ENCODE measurements around the gene UBN1. TPM values are rescaled to one million over a fixed set of nuclear protein-coding genes. Genes with fewer than 3 reads are reported as not detected.

Gene UBN1
- total RNA-seq, 1 donor from 2014 or later: 42.1 TPM

DNA sequence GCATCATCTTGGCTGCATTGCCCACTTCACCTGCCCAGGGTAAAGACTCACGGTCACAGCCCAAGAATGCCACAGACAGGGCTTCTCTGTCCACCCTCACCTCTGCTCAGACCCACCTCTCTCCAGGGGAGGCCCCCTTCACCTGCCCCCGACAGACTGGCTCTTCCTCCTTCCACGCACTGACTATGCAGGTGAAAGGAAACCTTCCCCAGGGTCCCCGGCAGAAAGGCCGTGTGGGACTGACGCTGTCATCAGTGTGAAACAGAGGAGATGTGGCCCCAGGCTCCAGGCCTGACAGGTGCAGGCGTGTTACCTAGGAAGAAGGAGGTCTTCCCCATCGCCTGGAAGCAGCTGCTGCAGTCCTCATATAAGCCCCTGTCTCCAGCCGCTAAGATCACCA is 35.5 kb upstream of the UBN1 start:
- intact Hi-C loops (cut with DNase I): no loop called here
- ATAC-seq (ENCODE audit: poor library complexity) (no peak), DNase-seq (no peak)

DNA sequence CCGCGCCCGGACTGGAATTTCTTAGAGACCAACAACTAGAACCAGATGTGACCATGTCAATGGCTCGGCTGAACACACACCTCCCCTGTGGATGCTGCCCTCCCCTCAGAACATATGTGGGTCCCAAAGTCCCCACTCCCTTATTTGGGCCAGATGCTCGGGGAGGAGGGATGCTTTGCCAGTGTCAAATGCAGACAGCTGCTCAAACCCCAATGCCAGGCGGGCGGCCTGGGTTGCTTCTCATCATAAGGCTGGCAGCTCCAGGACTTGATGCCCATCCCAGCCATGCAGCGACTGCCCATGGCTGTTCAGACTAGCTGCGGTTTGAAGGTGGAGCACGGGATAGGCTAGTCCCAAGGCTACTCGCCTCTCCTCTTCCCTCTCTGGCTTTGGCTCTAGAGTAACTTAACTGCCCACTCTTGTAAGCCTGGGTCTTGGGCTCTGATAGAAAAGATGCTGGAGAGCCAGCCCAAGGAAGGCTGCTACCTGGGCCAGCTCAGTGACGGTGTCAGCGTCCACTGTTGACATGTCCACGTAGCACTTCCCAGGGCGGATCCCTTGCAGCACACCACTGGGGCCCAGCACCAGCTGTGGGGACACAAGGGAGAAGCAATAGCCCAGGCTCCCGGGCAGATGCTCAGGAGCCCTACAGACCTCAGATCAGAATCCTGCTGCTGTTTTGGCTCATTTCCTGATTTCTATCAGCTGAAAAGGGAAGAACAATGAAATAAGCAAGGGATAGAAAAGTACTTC is 33.9 kb upstream of the UBN1 start:
- no peak for DNase-seq
- peak; percentile 45 for ATAC-seq (ENCODE audit: poor library complexity)
- intact Hi-C loops (cut with DNase I): no loop called here

DNA sequence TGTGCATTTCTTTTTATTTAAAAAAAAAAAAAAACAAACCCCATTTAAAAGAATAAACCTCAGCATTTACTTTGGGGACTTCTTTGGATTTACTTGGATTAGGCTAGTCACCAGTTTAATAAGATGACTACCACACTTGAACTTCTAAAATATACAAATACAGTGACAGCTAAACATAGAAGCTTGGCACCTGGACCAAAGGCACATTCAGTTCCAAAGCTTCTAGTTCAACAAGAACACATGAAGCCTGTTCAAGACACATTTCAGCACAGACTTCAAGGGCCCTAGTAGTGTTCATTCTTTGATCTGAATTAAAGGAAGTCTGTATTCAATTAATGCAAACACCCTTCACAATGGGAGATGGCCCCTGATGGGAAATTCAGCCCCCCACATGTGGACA is 33.2 kb upstream of the UBN1 start:
- peak; percentile 87 for ATAC-seq (ENCODE audit: poor library complexity)
- DNase-seq: no peak
- intact Hi-C loops (cut with DNase I): no loop called here

DNA sequence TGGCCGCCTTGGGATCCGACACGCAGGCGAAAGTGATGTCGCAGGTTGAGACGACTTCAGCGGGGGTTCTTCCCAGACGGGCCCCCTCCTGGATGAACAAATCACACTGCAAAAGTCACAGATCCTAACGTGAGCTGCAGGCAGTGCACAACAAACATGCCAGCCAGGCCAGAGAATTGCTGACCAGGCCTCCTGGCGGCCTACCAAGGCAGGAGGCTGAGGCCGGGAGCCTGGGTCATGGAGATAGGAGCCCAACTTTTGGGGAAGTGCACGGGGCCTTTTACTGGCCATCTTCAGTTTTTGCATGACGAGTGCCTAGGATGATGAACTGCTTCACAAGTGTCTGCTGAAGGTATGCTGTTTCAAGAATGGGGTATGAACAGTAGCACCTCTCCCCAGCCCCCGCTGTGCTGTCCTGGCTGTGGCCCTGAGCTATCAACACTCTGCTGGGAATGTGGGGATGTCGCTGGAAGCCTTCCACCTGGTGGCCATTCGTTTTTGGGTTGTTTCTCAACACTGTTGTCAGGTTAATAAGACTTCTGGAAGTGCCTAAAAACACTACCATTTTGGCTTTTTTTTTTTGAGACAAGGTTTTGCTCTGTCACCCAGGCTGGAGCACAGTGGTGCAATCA is 32.6 kb upstream of the UBN1 start:
- intact Hi-C loops (cut with DNase I): no loop called here
- peak; percentile 78 for ATAC-seq (ENCODE audit: poor library complexity)
- peak; percentile 66 for DNase-seq

DNA sequence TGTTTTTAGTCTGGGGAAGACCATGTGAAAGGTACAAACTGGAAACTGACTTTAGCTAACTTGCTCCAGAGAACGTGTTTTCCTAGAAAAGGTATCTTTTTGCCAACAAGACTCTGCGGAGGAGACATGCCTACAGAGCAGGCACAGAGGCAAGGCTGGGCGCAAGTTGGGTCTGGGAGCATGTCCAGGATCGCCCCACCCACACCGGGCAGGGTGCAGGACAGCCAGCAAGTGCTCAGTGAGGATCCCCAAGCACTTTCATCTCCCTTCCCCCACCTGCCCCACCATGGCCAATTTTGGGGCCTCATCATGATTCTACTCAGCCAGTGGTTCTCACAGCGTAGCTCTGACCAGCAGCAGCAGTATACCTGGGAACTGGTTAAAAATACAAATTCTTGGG is 26.6 kb upstream of the UBN1 start:
- ATAC-seq (ENCODE audit: poor library complexity) (peak; percentile 63), DNase-seq (no peak)
- intact Hi-C loops (cut with DNase I): no loop called here

DNA sequence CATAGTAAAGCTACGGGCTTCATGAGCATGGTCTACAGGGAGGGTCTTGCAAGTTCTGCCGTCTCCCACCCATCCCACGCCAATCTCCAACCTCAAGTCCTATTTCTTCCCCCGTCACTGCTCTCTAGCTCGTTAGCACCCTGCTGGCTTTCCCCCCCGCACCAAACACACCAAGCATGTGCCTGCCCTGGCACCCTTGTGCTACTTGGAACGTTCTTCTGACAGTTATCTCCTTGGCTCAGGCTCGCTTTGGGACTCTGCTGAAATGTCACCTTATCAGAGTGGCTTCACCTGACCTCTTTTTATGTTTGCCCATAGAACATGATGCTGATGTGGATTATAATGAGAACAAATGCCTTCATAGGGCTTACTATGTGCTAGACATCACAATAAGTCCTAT is 22.1 kb upstream of the UBN1 start:
- peak; percentile 67 for DNase-seq
- peak; percentile 63 for ATAC-seq (ENCODE audit: poor library complexity)
- intact Hi-C loops (cut with DNase I): no loop called here

DNA sequence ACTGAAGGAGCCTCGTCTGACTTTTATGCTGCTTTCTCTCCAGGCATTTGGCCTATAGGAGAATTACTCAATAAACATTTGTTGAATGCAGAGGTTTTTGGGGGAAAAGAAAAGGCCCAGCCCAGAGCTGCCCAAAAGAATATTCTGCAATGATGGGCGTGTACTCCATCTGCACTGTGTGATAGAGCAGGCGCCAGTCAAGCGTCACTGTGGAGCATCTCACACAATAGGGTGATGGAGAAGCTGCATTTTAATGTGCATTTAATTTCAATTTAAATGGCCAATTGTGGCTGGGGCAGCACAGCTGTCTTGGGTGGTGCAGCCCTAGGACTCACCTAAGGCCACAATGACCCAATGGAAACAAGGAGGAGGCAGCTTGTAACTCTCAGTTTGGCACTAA is 20.8 kb upstream of the UBN1 start:
- intact Hi-C loops (cut with DNase I): no loop called here
- DNase-seq: no peak
- no peak for ATAC-seq (ENCODE audit: poor library complexity)

DNA sequence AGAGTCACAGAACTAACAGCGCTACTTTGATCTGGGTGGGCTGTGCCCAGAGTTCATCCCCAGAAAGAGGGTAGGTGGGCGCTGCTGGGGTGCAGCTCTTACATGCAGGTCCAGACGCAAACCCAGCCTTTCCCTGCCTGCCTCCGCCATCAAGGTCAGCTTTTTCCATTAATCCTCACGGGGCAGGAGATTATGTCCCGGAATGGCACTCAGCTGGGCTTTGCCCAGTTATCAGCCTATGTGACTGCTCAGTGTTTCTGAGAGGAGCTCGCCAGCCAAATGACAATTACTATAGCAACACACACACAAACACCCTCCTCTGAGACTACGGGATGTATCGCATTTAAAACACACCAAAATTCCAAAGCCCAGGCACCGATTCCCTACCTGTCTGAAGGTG is 20.3 kb upstream of the UBN1 start:
- ATAC-seq (ENCODE audit: poor library complexity) (peak; percentile 75), DNase-seq (no peak)
- intact Hi-C loops (cut with DNase I): no loop called here

DNA sequence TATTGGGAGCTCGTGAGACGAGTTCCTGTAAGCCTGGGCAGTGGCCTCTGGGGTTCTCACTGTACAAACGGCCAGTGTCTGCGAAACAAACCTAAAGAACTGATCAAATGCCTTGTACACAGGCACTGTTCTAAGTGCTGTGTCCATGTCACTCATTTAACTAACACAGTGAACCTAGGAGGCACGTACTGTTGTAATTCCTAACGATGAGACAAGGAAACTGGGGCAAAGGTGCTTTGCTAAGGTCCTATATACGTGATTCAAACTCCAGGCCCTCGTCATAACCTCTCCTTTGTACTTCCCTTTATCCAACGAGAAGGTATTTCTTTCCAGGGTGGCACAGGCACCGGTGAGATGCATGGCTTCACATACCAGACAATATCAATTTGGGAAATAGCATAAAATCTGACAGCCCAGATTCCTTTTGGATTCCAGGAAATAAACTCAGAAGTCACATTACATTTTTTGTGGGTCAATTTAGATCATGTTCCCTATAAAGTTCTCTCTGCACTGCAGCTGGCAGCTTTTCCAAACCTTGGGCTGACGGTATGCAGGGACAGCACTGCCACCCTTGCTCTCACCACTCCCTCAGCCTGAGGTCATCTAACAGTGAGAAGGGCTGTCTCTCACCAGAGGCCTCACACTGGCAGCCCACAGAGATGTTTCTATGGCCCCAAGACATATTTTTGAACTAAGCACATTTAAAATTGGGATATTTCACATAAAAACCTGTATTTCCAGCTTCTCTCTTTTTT is 18.5 kb upstream of the UBN1 start:
- intact Hi-C loops (cut with DNase I): no loop called here
- ATAC-seq (ENCODE audit: poor library complexity) (peak; percentile 61), DNase-seq (peak; percentile 62)

DNA sequence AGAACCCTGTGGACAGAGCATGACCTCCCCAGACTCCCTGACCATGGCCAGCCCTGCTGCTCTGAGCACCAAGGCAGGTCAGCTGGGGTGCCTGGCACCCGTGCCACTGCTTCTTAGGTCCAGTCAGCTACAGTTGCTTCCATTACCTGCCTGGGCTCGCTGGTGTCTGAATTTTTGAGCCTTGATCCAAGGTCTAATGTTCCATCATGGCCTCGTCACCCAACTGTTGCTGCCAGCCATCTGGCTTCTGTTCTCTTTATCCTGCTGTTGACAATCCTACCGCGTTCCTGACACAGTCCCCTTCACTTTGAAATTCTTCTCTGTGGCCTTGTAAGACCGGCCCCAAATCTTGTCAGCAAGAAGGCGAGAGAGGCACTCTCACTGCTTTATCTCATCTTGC is 16.9 kb upstream of the UBN1 start:
- DNase-seq: no peak
- intact Hi-C loops (cut with DNase I): no loop called here
- ATAC-seq (ENCODE audit: poor library complexity): peak; percentile 19

DNA sequence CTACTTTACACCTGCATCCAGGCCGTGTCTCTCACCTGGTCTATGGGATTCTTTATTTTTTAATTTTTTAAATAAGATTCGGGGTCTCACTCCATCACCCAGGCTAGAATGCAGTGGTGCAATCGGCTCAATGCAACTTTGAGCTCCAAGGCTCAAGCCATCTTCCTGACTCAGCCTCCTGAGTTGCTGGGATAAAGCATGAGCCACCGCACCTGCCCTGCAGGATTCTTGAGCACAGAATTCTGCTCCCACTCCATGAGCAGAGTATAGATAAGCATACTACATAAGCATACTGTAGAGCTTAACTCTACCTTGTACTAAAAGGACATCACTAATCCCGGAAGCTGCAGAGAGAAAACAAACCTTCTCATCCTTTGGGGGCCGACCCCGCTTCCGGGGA is 15.7 kb upstream of the UBN1 start:
- ATAC-seq (ENCODE audit: poor library complexity): no peak
- intact Hi-C loops (cut with DNase I): no loop called here
- DNase-seq: no peak

DNA sequence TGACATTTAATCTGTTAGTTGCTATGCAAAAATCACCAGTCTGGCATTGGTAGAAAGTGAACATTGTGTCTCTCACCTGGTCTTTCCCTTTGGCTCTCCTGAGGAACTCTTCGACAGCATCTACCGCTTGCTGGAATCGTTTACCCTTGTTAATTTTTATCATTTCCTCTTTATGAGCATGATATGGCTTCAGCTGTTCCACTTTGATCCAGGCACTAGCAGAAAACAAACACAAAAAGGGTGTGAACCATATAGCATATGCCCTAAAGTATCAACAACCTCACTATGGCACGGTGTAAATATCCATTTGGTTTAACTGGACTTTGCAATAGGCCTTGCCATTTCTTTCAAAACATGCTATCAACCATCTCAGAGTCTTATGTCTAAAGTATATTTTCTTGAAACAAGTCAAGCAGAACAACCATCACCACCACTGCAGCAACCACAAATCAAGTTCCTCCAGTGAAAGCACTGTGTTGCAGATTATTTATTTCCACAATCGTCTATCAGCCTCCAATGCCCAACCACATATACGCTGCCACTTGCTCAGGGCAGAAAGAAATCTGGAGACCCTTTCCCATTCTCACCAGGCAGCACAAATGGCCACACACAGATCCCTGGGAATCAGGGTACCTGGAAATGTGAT is 14.5 kb upstream of the UBN1 start:
- ATAC-seq (ENCODE audit: poor library complexity) (no peak), DNase-seq (no peak)
- intact Hi-C loops (cut with DNase I): no loop called here

DNA sequence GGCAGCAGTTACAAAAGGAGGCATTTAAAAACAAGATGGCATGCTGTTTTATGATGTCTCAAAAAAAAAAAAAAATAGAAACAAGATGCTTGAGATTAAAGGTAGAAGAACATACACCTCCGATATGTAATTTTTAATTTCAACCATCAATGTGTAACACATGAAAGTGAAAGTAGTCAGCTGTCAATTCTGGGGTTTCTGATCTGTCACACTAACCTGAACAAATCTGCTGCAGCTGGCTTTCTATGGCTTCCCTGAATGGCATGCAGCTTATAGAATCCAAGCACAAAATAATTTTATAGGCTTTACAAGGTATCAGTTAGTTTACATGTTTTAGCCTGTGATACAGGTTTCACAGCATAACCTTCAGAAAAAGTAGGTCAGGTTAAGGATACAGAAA is 13.7 kb upstream of the UBN1 start:
- ATAC-seq (ENCODE audit: poor library complexity) (no peak), DNase-seq (no peak)
- intact Hi-C loops (cut with DNase I): no loop called here

DNA sequence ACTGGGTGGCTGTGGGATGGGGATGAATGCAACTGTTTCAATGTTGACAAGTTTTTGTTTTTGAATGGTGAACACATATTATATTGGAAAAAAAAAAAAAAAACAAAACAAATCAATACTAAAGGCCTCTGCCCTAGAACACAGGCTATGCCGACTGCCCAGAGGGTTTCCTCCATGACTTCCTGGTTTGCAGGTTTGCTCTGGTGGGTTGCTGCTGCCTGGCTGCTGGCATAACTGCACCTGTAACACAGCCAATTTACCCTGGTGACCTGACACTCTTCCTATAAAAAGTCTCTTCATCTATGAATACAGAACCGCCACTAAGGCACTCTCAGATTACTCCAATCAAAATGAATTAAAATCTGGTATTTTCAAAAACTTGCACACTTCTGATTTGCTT is 10.6 kb upstream of the UBN1 start:
- ATAC-seq (ENCODE audit: poor library complexity): peak; percentile 17
- intact Hi-C loops (cut with DNase I): no loop called here

DNA sequence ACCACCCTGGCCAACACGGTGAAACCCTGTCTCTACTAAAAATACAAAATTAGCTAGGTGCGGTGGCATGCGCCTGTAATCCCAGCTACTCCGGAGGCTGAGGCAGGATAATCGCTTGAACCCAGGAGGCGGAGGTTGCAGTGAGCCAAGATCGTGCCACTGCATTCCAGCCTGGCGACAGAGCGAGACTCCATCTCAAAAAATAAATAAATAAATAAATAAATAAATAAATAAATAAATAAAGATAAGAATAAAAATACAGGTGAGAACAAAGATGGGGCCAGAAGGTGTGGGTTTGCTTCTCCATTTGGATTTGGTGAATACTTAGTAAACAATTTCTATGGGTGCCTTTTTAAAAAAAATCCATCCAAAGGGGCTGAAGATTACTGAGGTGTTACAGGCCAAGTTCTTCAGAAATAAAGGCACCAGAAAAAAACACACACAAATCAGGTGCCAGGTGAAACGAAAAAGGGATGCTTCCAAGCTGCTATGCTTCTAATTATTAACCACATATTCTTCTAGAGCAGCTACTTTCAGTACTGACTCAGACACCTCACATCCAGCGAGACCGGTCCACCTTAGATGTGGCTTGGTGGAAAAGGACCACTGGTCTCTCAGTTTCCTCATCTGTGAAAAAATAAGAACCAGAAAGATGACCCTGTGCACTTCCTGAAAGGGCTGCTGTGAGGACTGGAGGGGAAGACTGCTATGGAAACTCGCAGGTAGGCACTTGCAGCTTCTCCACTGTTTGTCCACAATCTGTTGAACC is 9.4 kb upstream of the UBN1 start:
- no peak for ATAC-seq (ENCODE audit: poor library complexity)
- intact Hi-C loops (cut with DNase I): no loop called here

More for the DNA sequence above, 10.6 kb upstream of the UBN1 start:
- no peak for DNase-seq

DNA sequence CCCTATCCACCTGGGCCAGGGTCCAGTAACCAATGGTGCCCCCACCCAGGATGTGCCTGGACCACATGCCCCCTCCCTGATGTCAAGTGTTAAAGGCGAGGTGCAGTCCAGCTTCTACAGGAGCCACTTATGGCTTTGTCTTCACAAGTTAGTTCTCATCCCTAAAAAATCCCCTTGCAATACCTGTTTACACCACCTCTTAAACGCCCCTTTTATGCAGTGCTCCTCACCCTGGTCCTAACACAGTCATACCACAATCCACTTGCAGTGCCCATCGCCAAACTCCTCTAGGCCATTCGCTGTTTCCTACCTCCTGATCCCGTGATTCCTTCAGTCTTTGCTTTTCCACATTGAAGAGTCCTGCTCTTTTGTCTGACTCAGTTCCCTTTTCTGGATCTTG is 7.3 kb upstream of the UBN1 start:
- ATAC-seq (ENCODE audit: poor library complexity) (no peak), DNase-seq (no peak)
- intact Hi-C loops (cut with DNase I): no loop called here

More for the DNA sequence above, 9.4 kb upstream of the UBN1 start:
- DNase-seq: no peak

DNA sequence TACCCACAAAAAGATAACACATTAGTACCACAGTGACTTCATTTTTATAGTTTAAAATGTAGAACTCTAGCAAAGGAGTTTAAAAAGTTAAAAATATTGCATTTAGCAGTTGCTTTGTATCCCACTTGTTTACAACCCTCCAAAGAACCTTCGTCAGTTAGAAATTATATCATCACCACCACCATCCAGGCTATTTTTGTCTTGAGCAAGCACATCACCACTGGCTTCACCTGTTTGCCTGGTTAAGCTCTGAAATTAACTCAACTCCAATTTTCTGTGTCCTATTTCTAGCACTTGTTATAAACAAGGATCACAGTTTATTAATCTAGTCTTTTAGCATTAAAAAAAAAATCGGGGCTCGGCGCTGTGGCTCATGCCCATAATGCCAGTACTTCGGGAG is 6.3 kb upstream of the UBN1 start:
- ATAC-seq (ENCODE audit: poor library complexity): no peak
- intact Hi-C loops (cut with DNase I): no loop called here

DNA sequence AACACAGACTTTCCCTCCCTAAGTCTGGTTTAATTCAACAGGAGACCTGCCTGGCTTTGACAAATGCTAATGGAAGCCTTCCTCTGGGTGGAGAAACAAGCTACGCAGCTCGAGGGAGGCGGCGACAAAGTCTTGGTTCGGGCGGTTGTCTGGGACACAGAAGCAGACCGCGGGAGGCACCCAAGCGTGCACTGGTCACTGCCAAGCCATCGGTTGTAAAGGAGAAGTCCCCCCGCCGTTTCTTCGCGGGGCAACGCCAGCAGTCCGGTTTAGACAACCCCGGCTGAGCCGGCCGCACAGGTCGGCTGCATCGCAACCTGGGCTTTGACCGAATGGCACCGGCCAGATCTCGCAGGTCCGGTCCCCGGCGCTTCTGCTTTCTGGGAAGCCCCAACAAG is 779 bp upstream of the UBN1 start:
- intact Hi-C loops (cut with DNase I): loop anchor here (5.0 kb wide), 1 partner anchor 44 kb away; the partner anchor contains the start of gene ROGDI

More for the DNA sequence above, 6.3 kb upstream of the UBN1 start:
- no peak for DNase-seq

More for the DNA sequence above, 779 bp upstream of the UBN1 start:
- peak; percentile 62 for DNase-seq
- peak; percentile 39 for ATAC-seq (ENCODE audit: poor library complexity)
